ENCODE measurements around the gene EML6. TPM values are rescaled to one million over a fixed set of nuclear protein-coding genes. Genes with fewer than 3 reads are reported as not detected.

EML6 gene
- total RNA-seq, 1 experiment from 2014 or later, result 0.77 TPM

DNA sequence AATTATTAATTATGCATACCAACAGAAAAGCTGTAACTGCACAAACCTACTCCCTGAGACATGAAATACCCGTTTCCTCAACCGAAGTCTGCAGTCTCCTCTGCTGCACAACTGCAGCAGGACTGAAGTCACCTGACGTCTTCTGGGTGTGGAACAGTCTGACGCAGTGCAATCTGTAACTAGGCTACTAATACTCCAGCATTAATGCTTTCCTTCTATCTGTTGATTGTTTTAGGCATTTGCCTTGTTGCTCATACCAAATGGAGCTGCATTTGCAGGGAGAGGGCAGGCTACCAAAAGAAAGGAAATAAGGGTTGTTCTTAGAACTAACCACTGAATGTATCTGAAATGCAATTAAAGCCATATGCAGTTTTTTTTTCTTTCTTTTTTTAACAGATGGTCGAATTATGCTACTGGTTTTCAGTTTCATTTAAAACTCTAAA, 286.7 kb downstream of the EML6 start:
- Mint-ChIP-seq H3K36me3 (ENCODE audit: insufficient read depth, unreplicated experiment) (peaks cover 7% of the 10 kb centered on the region), H3K4me1 (ENCODE audit: insufficient read depth, unreplicated experiment) (peaks cover 56% of the 10 kb centered on the region), H3K4me3 (ENCODE audit: unreplicated experiment) (peak overlapping the region; percentile 77), H3K27ac (ENCODE audit: low read depth, unreplicated experiment) (peak overlapping the region; percentile 76), H3K9me3 (ENCODE audit: unreplicated experiment) (no peaks in the 10 kb centered on the region), H3K27me3 (ENCODE audit: insufficient read depth, unreplicated experiment) (no peaks in the 10 kb centered on the region)
- TF ChIP-seq, protein P1, sequence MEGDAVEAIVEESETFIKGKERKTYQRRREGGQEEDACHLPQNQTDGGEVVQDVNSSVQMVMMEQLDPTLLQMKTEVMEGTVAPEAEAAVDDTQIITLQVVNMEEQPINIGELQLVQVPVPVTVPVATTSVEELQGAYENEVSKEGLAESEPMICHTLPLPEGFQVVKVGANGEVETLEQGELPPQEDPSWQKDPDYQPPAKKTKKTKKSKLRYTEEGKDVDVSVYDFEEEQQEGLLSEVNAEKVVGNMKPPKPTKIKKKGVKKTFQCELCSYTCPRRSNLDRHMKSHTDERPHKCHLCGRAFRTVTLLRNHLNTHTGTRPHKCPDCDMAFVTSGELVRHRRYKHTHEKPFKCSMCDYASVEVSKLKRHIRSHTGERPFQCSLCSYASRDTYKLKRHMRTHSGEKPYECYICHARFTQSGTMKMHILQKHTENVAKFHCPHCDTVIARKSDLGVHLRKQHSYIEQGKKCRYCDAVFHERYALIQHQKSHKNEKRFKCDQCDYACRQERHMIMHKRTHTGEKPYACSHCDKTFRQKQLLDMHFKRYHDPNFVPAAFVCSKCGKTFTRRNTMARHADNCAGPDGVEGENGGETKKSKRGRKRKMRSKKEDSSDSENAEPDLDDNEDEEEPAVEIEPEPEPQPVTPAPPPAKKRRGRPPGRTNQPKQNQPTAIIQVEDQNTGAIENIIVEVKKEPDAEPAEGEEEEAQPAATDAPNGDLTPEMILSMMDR (IDR thresholded peaks at IDR 0.05; ENCODE audit: unreplicated experiment), result no peak
- ChIA-PET POLR2A (interaction anchor here (0.6 to 16.5 kb wide), 32 partner anchors 9 to 907 kb away, joined by 3 to 289 read pairs (median 5); partner anchors contain the start of genes CLHC1, EML6, RPS27A and RTN4), CTCF (interaction anchor here (0.7 to 16.8 kb wide), 9 partner anchors 19 to 296 kb away, joined by 3 to 160 read pairs (median 4); partner anchors contain the start of gene RTN4)
- DNase-seq (ENCODE audit: unreplicated experiment), result peak; percentile 63
- intact Hi-C loops (cut with micrococcal nuclease), result loop anchor here (5.0 kb wide), 1 partner anchor 253 kb away; no protein-coding TSS in a partner anchor
- no TSS peak for BruUV-seq (replicated peaks)

DNA sequence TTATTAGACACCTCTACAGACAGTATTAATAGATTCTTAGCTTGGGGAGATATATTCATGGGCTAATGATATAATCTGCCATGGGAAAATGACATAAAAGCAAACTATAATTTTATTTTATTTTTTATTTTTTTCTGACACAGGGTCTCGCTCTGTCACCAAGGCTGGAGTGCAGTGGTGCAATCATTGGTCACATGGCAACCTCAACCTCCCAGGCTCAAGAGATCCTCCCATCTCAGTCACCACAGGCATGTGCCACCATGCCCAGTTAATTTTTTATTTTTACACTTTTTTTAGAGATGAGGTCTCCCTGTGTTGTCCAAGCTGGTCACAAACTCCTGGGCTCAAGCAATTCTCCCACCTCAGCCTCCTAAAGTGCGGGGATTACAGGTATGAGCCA, 287.5 kb downstream of the EML6 start:
- Mint-ChIP-seq H3K4me3 (ENCODE audit: unreplicated experiment) (peak overlapping the region; percentile 77), H3K4me1 (ENCODE audit: insufficient read depth, unreplicated experiment) (peaks cover 57% of the 10 kb centered on the region), H3K27ac (ENCODE audit: low read depth, unreplicated experiment) (peak overlapping the region; percentile 76), H3K9me3 (ENCODE audit: unreplicated experiment) (no peaks in the 10 kb centered on the region), H3K27me3 (ENCODE audit: insufficient read depth, unreplicated experiment) (no peaks in the 10 kb centered on the region), H3K36me3 (ENCODE audit: insufficient read depth, unreplicated experiment) (peaks cover 7% of the 10 kb centered on the region)
- CTCF ChIA-PET, result interaction anchor here (0.6 to 16.8 kb wide), 9 partner anchors 29 to 164 kb away, joined by 3 to 169 read pairs (median 8); partner anchors contain the start of gene RTN4
- POLR2A ChIA-PET, result interaction anchor here (0.7 to 16.5 kb wide), 22 partner anchors 9 to 479 kb away, joined by 3 to 289 read pairs (median 6); partner anchors contain the start of genes EML6 and RTN4
- TF ChIP-seq, protein P1 (IDR thresholded peaks at IDR 0.05; ENCODE audit: unreplicated experiment), result no peak
- intact Hi-C loops (cut with micrococcal nuclease), result loop anchor here (5.0 kb wide), 1 partner anchor 254 kb away; no protein-coding TSS in a partner anchor
- peak; percentile 47 for DNase-seq (ENCODE audit: unreplicated experiment)
- BruUV-seq (replicated peaks), result no TSS peak

DNA sequence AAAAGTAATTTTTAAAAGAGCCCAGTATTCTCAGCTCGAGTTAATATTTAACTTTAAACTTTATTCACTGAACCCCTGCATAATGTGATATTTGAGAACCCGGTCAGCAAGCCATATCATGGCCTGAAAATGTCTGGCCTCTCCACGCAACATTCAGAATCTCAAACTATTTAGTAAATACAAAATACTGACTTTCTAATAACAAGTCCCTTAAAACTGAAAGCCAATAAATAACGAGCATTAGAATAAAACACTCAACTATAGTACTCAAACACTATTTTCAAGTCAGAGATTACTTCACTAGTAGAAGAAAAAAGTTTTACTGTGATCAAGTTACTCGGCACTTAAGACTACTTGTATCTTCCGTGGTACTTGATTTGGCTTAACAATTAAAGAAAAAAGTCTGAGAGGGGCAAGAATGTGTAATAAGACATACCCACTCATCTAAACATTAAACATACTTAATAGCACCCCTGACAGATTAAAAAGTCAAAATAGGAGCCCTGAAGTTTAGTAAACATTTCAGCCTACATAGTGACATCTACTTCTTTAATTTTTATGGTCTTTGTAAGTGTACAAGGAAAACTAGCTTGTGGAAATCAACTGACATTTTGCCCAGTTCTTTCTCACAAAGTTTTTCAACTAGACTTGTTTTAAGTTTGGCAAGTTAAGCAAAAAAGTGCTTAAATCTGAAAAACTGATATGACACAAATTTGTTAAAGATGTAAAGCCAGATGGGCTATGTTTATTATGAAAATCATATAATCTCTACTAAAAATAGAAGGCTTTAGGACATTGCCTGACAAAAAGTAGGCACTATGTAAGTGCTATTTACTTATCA, 288.6 kb downstream of the EML6 start:
- CTCF ChIA-PET, result interaction anchor here (0.6 to 16.8 kb wide), 20 partner anchors 9 to 289 kb away, joined by 3 to 169 read pairs (median 6); partner anchors contain the start of genes EML6 and RTN4
- Mint-ChIP-seq H3K36me3 (ENCODE audit: insufficient read depth, unreplicated experiment) (peaks cover 7% of the 10 kb centered on the region), H3K27me3 (ENCODE audit: insufficient read depth, unreplicated experiment) (no peaks in the 10 kb centered on the region), H3K4me1 (ENCODE audit: insufficient read depth, unreplicated experiment) (peaks cover 45% of the 10 kb centered on the region), H3K4me3 (ENCODE audit: unreplicated experiment) (peak overlapping the region; percentile 77), H3K9me3 (ENCODE audit: unreplicated experiment) (no peaks in the 10 kb centered on the region), H3K27ac (ENCODE audit: low read depth, unreplicated experiment) (peak overlapping the region; percentile 76)
- POLR2A ChIA-PET, result interaction anchor here (0.7 to 16.5 kb wide), 21 partner anchors 10 to 289 kb away, joined by 3 to 289 read pairs (median 8); partner anchors contain the start of genes EML6 and RTN4
- TF ChIP-seq, protein P1 (IDR thresholded peaks at IDR 0.05; ENCODE audit: unreplicated experiment), result no peak
- intact Hi-C loops (cut with micrococcal nuclease), result loop anchor here (5.0 kb wide), 1 partner anchor 255 kb away; no protein-coding TSS in a partner anchor
- BruUV-seq (replicated peaks), result no TSS peak
- no peak for DNase-seq (ENCODE audit: unreplicated experiment)

Data from MCF 10A (cell line).